ENCODE data around the gene MAN2C1.

DNA sequence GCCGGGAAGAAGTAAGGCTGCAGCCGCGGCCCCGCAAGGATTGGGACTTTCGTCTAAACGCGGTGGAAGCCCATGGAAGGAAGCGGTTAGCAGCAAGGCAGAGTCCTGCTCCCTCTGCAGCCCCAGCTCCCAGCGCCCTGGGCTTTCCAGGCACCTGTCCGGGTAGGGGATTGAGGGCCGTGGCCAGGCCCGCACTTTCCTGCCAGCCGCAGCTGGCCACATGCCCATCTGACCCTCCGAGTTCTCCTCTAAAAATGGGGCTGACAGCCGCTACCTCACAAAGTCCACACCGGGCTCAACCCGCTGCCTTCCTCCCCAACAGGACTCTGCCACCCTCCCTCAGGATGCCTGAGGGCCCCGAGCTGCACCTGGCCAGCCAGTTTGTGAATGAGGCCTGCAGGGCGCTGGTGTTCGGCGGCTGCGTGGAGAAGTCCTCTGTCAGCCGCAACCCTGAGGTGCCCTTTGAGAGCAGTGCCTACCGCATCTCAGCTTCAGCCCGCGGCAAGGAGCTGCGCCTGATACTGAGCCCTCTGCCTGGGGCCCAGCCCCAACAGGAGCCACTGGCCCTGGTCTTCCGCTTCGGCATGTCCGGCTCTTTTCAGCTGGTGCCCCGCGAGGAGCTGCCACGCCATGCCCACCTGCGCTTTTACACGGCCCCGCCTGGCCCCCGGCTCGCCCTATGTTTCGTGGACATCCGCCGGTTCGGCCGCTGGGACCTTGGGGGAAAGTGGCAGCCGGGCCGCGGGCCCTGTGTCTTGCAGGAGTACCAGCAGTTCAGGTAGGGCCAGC, 19.7 kb downstream of the MAN2C1 start:
- no peak for TF ChIP-seq CTCF (IDR thresholded peaks at IDR 0.05)
- TF ChIP-seq POLR2A (IDR thresholded peaks at IDR 0.05): no peak
